GM12892 (cell line): ENCODE measurements around the gene CSTPP1.

Experiments
- POLR2A ChIP-seq: IDR thresholded peaks from 2 replicates; pipeline ENCODE4 v1.6.1; 2011; ENCODE audit warnings: low read depth, low read length, control low read depth
- POLR2AphosphoS5 ChIP-seq: IDR thresholded peaks from 2 replicates; pipeline ENCODE4 v1.6.1; 2011; ENCODE audit warnings: low read depth, low read length, control low read depth
- TAF1 ChIP-seq: IDR thresholded peaks from 2 replicates; pipeline ENCODE4 v1.6.1; 2011; ENCODE audit warnings: low read depth, mild to moderate bottlenecking, control low read depth, low read length, borderline replicate concordance

- no peak for TF ChIP-seq TAF1
- no peak for TF ChIP-seq POLR2A
- TF ChIP-seq POLR2AphosphoS5: no peak
These were observed 246.7 kb downstream of the CSTPP1 start for GRCh38 chr11:47183031-47183856.
